ENCODE measurements around the gene PTPRN2.

Gene PTPRN2

DNA sequence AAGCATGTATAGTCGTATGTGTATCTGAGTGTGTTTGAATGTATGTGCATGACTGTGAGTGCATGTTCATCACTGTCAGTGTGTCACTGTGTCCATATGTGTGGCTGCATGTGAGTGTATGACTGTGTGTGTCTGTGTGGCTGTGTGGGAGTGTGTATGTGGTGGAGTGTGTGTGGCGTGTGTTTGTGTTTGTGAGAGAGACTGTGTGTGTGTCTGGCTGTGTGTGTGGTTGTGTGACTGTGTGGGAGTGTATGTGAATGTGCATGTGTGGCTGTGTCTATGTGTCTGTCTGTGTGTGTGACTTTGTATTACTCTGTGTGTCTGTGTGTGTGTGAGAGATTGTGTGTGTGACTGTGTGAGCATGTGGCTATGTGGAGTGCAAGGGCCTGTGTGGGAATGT is 748.4 kb downstream of the PTPRN2 start:
- TF ChIP-seq, protein P1, sequence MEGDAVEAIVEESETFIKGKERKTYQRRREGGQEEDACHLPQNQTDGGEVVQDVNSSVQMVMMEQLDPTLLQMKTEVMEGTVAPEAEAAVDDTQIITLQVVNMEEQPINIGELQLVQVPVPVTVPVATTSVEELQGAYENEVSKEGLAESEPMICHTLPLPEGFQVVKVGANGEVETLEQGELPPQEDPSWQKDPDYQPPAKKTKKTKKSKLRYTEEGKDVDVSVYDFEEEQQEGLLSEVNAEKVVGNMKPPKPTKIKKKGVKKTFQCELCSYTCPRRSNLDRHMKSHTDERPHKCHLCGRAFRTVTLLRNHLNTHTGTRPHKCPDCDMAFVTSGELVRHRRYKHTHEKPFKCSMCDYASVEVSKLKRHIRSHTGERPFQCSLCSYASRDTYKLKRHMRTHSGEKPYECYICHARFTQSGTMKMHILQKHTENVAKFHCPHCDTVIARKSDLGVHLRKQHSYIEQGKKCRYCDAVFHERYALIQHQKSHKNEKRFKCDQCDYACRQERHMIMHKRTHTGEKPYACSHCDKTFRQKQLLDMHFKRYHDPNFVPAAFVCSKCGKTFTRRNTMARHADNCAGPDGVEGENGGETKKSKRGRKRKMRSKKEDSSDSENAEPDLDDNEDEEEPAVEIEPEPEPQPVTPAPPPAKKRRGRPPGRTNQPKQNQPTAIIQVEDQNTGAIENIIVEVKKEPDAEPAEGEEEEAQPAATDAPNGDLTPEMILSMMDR (IDR thresholded peaks at IDR 0.05; ENCODE audit: low read depth, low read length, missing control alignments), result no peak
- no peak for DNase-seq (ENCODE audit: low read depth)

DNA sequence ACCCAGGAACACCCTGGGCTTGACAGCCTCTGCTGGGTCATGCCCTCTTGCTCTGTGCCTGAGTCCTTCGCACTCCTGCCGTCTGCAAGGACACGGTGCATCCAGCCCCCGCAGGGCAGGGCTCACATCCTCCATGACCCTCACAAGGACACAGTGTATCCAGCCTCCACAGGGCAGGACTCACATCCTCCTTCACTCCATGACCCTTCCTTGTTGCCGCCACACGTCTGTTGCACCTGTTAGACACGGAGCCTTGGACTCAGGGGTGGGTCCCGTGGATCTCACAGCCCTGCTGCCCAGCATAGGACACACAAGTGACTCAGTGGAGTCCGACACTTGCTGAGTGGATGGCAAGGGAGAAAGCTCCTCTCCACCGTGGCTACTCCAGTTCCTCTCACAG is 750.1 kb downstream of the PTPRN2 start:
- TF ChIP-seq, protein P1 (IDR thresholded peaks at IDR 0.05; ENCODE audit: low read depth, low read length, missing control alignments), result no peak
- no peak for DNase-seq (ENCODE audit: low read depth)
- in situ Hi-C loops (cut with HindIII; ENCODE audit: low sequenced_read_pairs), result no loop called here
- no peak overlapping the region for H3K4me3 ChIP-seq (ENCODE audit: low read depth, low read length)

More for the DNA sequence above, 748.4 kb downstream of the PTPRN2 start:
- no peak overlapping the region for H3K4me3 ChIP-seq (ENCODE audit: low read depth, low read length)
- in situ Hi-C loops (cut with HindIII; ENCODE audit: low sequenced_read_pairs), result no loop called here

DNA sequence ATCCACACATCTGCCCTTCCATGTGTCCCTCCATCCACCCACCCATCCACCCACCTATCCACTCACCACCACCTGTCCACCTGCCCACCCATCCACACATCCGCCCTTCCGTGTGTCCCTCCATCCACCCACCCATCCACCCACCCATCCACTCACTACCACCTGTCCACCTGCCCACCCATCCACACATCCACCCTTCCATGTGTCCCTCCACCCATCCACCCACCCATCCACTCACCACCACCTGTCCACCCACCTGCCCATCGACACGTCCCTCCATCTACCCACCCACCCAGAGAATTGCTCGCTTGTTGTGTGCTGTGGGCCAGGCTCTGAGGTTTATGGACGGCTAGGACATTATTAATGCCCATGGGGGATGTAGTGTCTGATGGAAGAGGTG is 750.6 kb downstream of the PTPRN2 start:
- TF ChIP-seq, protein P1 (IDR thresholded peaks at IDR 0.05; ENCODE audit: low read depth, low read length, missing control alignments), result no peak
- DNase-seq (ENCODE audit: low read depth), result no peak
- in situ Hi-C loops (cut with HindIII; ENCODE audit: low sequenced_read_pairs), result no loop called here
- H3K4me3 ChIP-seq (ENCODE audit: low read depth, low read length), result no peak overlapping the region

DNA sequence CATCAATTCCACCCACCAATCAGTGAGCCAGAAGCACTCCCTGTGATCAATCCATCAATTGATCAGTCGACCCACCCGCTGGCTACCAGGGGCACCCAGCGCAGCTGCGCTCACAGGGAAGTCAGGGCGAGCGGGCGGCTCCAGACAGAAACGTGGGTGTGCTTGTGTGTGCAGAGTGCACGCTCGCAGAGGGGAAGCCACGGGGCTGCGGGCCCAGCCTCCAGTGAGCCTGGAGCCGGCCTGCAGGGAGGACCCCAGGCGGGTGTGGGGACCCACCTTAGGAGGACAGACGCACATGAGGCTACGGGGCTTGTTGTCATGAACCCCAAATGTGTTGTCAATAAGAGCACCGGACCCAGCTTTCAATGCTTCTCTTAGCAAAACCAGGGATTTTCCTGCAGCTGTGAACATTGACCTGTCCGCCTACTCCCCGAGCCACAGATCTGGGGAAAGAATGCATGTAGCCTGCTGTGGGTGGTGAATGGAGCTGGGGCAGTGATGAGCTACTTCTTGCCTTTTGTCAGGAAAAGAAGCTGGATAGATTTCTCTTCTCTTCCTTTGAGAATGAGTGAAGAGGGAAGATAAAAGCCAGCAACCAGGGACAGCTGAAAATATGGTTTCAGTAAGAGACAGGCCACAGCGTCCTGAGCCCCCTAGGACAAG is 753.0 kb downstream of the PTPRN2 start:
- TF ChIP-seq, protein P1 (IDR thresholded peaks at IDR 0.05; ENCODE audit: low read depth, low read length, missing control alignments), result no peak
- in situ Hi-C loops (cut with HindIII; ENCODE audit: low sequenced_read_pairs), result no loop called here
- no peak overlapping the region for H3K4me3 ChIP-seq (ENCODE audit: low read depth, low read length)
- no peak for DNase-seq (ENCODE audit: low read depth)

DNA sequence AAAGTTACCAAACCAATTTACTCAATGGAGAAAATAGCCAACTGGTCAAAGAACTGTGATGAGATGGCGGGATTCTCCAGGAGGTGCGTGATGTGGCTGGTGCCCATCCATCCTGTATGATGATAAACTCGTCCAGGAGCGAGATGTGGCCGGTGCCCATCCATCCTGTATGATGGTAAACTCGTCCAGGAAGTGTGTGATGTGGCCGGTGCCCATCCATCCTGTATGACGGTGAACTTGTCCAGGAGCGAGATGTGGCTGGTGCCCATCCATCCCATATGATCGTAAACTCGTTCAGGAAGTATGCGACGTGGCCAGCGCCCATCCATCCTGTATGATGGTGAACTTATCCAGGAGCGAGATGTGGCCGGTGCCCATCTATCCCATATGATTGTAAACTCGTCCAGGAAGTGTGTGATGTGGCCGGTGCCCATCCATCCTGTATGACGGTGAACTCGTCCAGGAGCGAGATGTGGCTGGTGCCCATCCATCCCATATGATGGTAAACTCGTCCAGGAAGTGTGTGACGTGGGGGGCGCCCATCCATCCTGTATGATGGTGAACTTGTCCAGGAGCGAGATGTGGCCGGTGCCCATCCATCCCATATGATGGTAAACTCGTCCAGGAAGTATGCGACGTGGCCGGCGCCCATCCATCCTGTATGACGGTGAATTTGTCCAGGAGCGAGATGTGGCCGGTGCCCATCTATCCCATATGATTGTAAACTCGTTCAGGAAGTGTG is 754.6 kb downstream of the PTPRN2 start:
- no peak for DNase-seq (ENCODE audit: low read depth)
- no peak overlapping the region for H3K4me3 ChIP-seq (ENCODE audit: low read depth, low read length)
- in situ Hi-C loops (cut with HindIII; ENCODE audit: low sequenced_read_pairs), result no loop called here
- TF ChIP-seq, protein P1 (IDR thresholded peaks at IDR 0.05; ENCODE audit: low read depth, low read length, missing control alignments), result no peak

DNA sequence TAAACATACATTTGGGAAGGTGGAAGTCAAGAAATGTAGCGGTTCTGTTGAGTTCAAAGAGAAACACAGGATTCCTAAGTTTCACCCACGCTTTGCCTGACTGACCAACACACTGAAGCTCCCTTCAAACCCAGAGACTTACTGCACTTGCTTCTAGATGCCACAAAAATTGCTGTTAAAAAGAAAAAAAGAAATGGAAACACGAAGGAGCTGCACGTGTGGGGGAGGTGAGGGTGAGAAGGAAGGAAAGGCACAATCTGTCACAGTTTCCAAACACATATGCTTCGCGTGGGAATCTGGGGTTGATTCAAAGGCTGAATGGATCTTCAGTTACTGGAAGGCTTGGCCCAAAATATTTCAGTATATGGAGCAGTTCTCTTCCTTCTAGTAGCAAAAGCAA is 755.2 kb downstream of the PTPRN2 start:
- no peak for DNase-seq (ENCODE audit: low read depth)
- TF ChIP-seq, protein P1 (IDR thresholded peaks at IDR 0.05; ENCODE audit: low read depth, low read length, missing control alignments), result no peak
- in situ Hi-C loops (cut with HindIII; ENCODE audit: low sequenced_read_pairs), result no loop called here
- H3K4me3 ChIP-seq (ENCODE audit: low read depth, low read length), result no peak overlapping the region

All from astrocyte of the cerebellum (primary cell).